HCT116 (cell line): Measurements from ENCODE around the gene ACTN2. TPM values are rescaled to one million over a fixed set of nuclear protein-coding genes. Genes with fewer than 3 reads are reported as not detected.

Source experiments
- ATAC-seq: fragments of 200-7000 bp; cut with Tn5 transposase; 2 replicates; pipeline ENCODE4 v1.9.1; 2020; ENCODE audit warnings: mild to moderate bottlenecking, moderate library complexity
- BruUV-seq: library from RNA; stranded (reverse); fragments of 400-500 nt; replicated peaks from 2 replicates; lab custom pipeline; 2021; lab: Mats Ljungman, UMichigan
- CTCF ChIA-PET: fragments of 300-600 bp; sonication (Branson Sonifier 250); formaldehyde crosslinking; loops from one replicate; lab custom pipeline; 2021; ENCODE audit warnings: antibody characterized with exemption; lab: Charles Lee
- POLR2A ChIA-PET: fragments of 300-600, 350-600 bp; sonication (Branson Sonifier 250); formaldehyde crosslinking; loops from one replicate; lab custom pipeline; 2021; ENCODE audit warnings: antibody characterized with exemption; lab: Charles Lee
- RAD21 ChIA-PET, 2 experiments: fragments of 300-600 bp; sonication (Branson Sonifier 250); formaldehyde crosslinking; loops; one replicate each; lab custom pipeline; 2023; ENCODE audit warnings: low total read pairs in 2 of 2; ENCODE audit not compliant: uncharacterized antibody in 2 of 2, unreplicated experiment in 2 of 2, low non-redundant PET in 1 of 2; lab: Charles Lee
- DNase-seq: peaks from one replicate; pipeline ENCODE4 v3.0.0-alpha.2; 2010; ENCODE audit warnings: low read depth, low spot score
- H2AFZ ChIP-seq: fragments of 200-600 bp; shearing (Covaris generic), sonication (generic); 2 replicates; pipeline ENCODE4 v1.6.1; 2017; ENCODE audit warnings: low read depth, mixed run types, mixed read lengths, antibody characterized with exemption, low read length; ENCODE audit not compliant: poor library complexity, severe bottlenecking
- H3K27ac ChIP-seq: 2 replicates; pipeline ENCODE4 v1.5.1; 2012; ENCODE audit warnings: low read depth, low read length
- H3K27me3 ChIP-seq: fragments of 200-600 bp; sonication (generic); 2 replicates; pipeline ENCODE4 v1.6.1; 2016; ENCODE audit warnings: mixed run types, low read length, mixed read lengths; ENCODE audit not compliant: insufficient read depth
- H3K36me3 ChIP-seq, 2 experiments: fragments of 200-500 bp in 1 of 2; fragments of 200-600 bp in 1 of 2; sonication (Bioruptor generic) in 1 of 2; sonication (generic) in 1 of 2; 2 replicates each; pipeline versions ENCODE4 v1.5.1 to v1.6.1; 2014 to 2016; ENCODE audit warnings: low read length in 2 of 2, inconsistent platforms in 1 of 2, mixed read lengths in 1 of 2, mixed run types in 1 of 2; ENCODE audit not compliant: insufficient read depth in 2 of 2, control insufficient read depth in 1 of 2
- H3K4me1 ChIP-seq, 2 experiments: fragments of 200-600 bp in 1 of 2; sonication (generic) in 1 of 2; 2 replicates each; pipeline versions ENCODE4 v1.5.1 to v1.6.1; 2012 to 2017; ENCODE audit warnings: low read length in 2 of 2, inconsistent platforms in 1 of 2, mild to moderate bottlenecking in 1 of 2, mixed read lengths in 1 of 2, mixed run types in 1 of 2, moderate library complexity in 1 of 2; ENCODE audit not compliant: insufficient read depth in 2 of 2, control insufficient read depth in 1 of 2
- H3K4me2 ChIP-seq: fragments of 200-600 bp; sonication (generic); 2 replicates; pipeline ENCODE4 v1.6.1; 2017; ENCODE audit warnings: mixed run types, low read length, mixed read lengths
- H3K4me3 ChIP-seq, 2 experiments: fragments of 200-600 bp in 1 of 2; sonication (generic) in 1 of 2; replicated peaks in 1 of 2; 2 replicates each; pipeline ENCODE4 v1.5.1; 2011 to 2016; ENCODE audit warnings: low read length in 2 of 2, control low read depth in 1 of 2, low read depth in 1 of 2, mild to moderate bottlenecking in 1 of 2, mixed read lengths in 1 of 2, mixed run types in 1 of 2
- H3K79me2 ChIP-seq: fragments of 200-600 bp; sonication (generic); 2 replicates; pipeline ENCODE4 v1.6.1; 2017; ENCODE audit warnings: mild to moderate bottlenecking, mixed run types, low read length, moderate library complexity, mixed read lengths; ENCODE audit not compliant: insufficient read depth
- H3K9ac ChIP-seq: fragments of 200-600 bp; sonication (generic); 2 replicates; pipeline ENCODE4 v1.6.1; 2016; ENCODE audit warnings: low read length, mixed read lengths
- H3K9me2 ChIP-seq: fragments of 200-600 bp; sonication (generic), shearing (Covaris generic); 2 replicates; pipeline ENCODE4 v1.6.1; 2017; ENCODE audit warnings: mixed run types, mild to moderate bottlenecking, moderate library complexity; ENCODE audit not compliant: insufficient read depth
- H3K9me3 ChIP-seq, 2 experiments: fragments of 200-500 bp in 1 of 2; fragments of 200-600 bp in 1 of 2; sonication (Bioruptor generic) in 1 of 2; sonication (generic) in 1 of 2; 2 replicates each; pipeline ENCODE4 v1.6.1; 2014 to 2017; ENCODE audit warnings: low read length in 2 of 2, mixed read lengths in 2 of 2, inconsistent platforms in 1 of 2, low read depth in 1 of 2, mild to moderate bottlenecking in 1 of 2, mixed run types in 1 of 2, moderate library complexity in 1 of 2; ENCODE audit not compliant: control insufficient read depth in 1 of 2, insufficient read depth in 1 of 2
- H4K20me1 ChIP-seq: fragments of 200-600 bp; sonication (generic), shearing (Covaris generic); 2 replicates; pipeline ENCODE4 v1.6.1; 2017; ENCODE audit warnings: mixed run types, mild to moderate bottlenecking, moderate library complexity; ENCODE audit not compliant: insufficient read depth
- ATF3 ChIP-seq: IDR thresholded peaks from 2 replicates; pipeline ENCODE4 v1.6.1; 2012
- CBX3 ChIP-seq: IDR thresholded peaks from 2 replicates; pipeline ENCODE4 v1.6.1; 2012; ENCODE audit warnings: low read depth
- CEBPB ChIP-seq: IDR thresholded peaks from 2 replicates; pipeline ENCODE4 v1.6.1; 2012; ENCODE audit warnings: low read depth
- CTCF ChIP-seq, 3 experiments: fragments of 200-600 bp in 1 of 3; sonication (generic) in 1 of 3; IDR thresholded peaks in 2 of 3; conservative IDR thresholded peaks in 1 of 3; 2 replicates each; pipeline ENCODE4 v1.5.1; 2012 to 2017; ENCODE audit warnings: low read depth in 2 of 3, low read length in 2 of 3, antibody characterized with exemption in 1 of 3, borderline replicate concordance in 1 of 3, control low read depth in 1 of 3, mild to moderate bottlenecking in 1 of 3, mixed read lengths in 1 of 3, mixed run types in 1 of 3, moderate library complexity in 1 of 3; ENCODE audit not compliant: insufficient read depth in 1 of 3
- EGR1 ChIP-seq: IDR thresholded peaks from 2 replicates; pipeline ENCODE4 v1.6.1; 2012; ENCODE audit warnings: low read depth
- EZH2 ChIP-seq: fragments of 200-600 bp; sonication (generic); IDR thresholded peaks from 2 replicates; pipeline ENCODE4 v1.6.1; 2017; ENCODE audit warnings: antibody characterized with exemption, mixed run types
- EZH2phosphoT487 ChIP-seq: fragments of 200-600 bp; IDR thresholded peaks from 2 replicates; pipeline ENCODE4 v1.6.1; 2018; ENCODE audit warnings: antibody characterized with exemption, borderline replicate concordance
- FOSL1 ChIP-seq: IDR thresholded peaks from 2 replicates; pipeline ENCODE4 v1.6.1; 2012; ENCODE audit warnings: low read depth
- JUND ChIP-seq: IDR thresholded peaks from 2 replicates; pipeline ENCODE4 v1.6.1; 2012
- POLR2A ChIP-seq: IDR thresholded peaks from 2 replicates; pipeline ENCODE4 v1.7.0; 2011; ENCODE audit warnings: borderline replicate concordance; ENCODE audit not compliant: insufficient read depth, insufficient read length; ENCODE audit errors: extremely low read depth
- POLR2AphosphoS5 ChIP-seq: IDR thresholded peaks from 2 replicates; pipeline ENCODE4 v1.6.1; 2011; ENCODE audit warnings: mild to moderate bottlenecking, low read depth, low read length, moderate library complexity
- RAD21 ChIP-seq: IDR thresholded peaks from 2 replicates; pipeline ENCODE4 v1.6.1; 2012; ENCODE audit warnings: low read depth, mild to moderate bottlenecking
- REST ChIP-seq: IDR thresholded peaks from 2 replicates; pipeline ENCODE4 v1.6.1; 2012; ENCODE audit warnings: low read depth
- SIN3A ChIP-seq: IDR thresholded peaks from 2 replicates; pipeline ENCODE4 v1.6.1; 2012; ENCODE audit warnings: low read depth
- SP1 ChIP-seq: IDR thresholded peaks from 2 replicates; pipeline ENCODE4 v1.6.1; 2012; ENCODE audit warnings: low read depth
- TCF7L2 ChIP-seq: IDR thresholded peaks from 2 replicates; pipeline ENCODE4 v1.7.0; 2011; ENCODE audit warnings: borderline replicate concordance, inconsistent platforms; ENCODE audit not compliant: insufficient read depth, insufficient read length; ENCODE audit errors: extremely low read depth
- YY1 ChIP-seq: IDR thresholded peaks from 2 replicates; pipeline ENCODE4 v1.6.1; 2011; ENCODE audit warnings: low read length, low read depth, moderate library complexity, mild to moderate bottlenecking; ENCODE audit not compliant: insufficient replicate concordance; ENCODE audit errors: extremely low read depth
- ZBTB33 ChIP-seq: IDR thresholded peaks from 2 replicates; pipeline ENCODE4 v1.6.1; 2011; ENCODE audit warnings: mild to moderate bottlenecking, low read length, moderate library complexity; ENCODE audit not compliant: insufficient replicate concordance; ENCODE audit errors: extremely low read depth
- ZFX ChIP-seq: fragments of 450-650 bp; IDR thresholded peaks from 2 replicates; pipeline ENCODE4 v1.6.1; 2017
- ZNF274 ChIP-seq: fragments of 200-500 bp; sonication (Bioruptor generic); IDR thresholded peaks from 2 replicates; pipeline ENCODE4 v1.6.1; 2014; ENCODE audit warnings: mild to moderate bottlenecking, low read depth, low read length, inconsistent platforms
- intact Hi-C: fragments of 100-400 bp; cut with micrococcal nuclease; formaldehyde crosslinking; loops from 2 replicates; pipeline ENCODE4 v1.10.0; 2022
- total RNA-seq: library from RNA; stranded (reverse); gene quantifications from one replicate; pipeline ENCODE4 v1.2.1, GENCODE V29; 2021; ENCODE audit not compliant: unreplicated experiment

ACTN2 gene
- total RNA-seq, 1 experiment from 2014 or later = 0.20 TPM

DNA sequence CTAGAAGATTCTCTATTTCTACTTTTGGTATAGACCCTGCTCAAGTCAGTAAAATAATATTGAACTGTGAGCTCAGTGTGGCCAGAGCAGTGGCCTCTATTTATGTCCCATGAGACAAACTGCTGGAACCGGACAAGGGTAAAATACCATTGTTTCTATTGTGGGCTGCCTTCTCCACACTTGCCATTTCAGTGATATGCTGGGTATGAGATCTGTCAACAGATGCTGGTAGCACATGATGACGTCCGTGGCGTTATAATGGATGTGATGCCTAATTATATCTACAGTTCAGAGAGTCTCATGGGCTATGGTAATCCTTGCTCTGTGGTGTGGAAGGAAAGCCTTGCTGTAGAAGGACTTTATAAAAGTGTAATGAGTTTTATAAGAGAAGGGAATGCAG is 2.4 kb downstream of the ACTN2 start:
- H3K4me2 ChIP-seq = no peak overlapping the region
- BruUV-seq = no TSS peak
- H3K4me3 ChIP-seq = no peak overlapping the region
- peaks cover 12% of the 10 kb centered on the region for H3K27me3 ChIP-seq
- no peak overlapping the region for H3K27ac ChIP-seq
- POLR2A ChIA-PET = no interaction called here
- RAD21 ChIA-PET = no interaction called here
- CTCF ChIA-PET = no interaction called here
- no peaks in the 10 kb centered on the region for H3K36me3 ChIP-seq
- no peaks in the 10 kb centered on the region for H3K79me2 ChIP-seq
- H3K9me3 ChIP-seq = no peaks in the 10 kb centered on the region
- intact Hi-C loops = no loop called here
- ATAC-seq (no peak), DNase-seq (no peak)
- no peak overlapping the region for H3K9ac ChIP-seq
- no peaks in the 10 kb centered on the region for H3K4me1 ChIP-seq
- no peaks in the 10 kb centered on the region for H4K20me1 ChIP-seq
- TF ChIP-seq EGR1 (no peak), SP1 (no peak), POLR2A (no peak), TCF7L2 (no peak), EZH2phosphoT487 (no peak), ZFX (no peak), RAD21 (no peak), ZNF274 (no peak), EZH2 (no peak), ATF3 (no peak), CBX3 (no peak), JUND (no peak), REST (no peak), FOSL1 (no peak), CEBPB (no peak), SIN3A (no peak), POLR2AphosphoS5 (no peak), ZBTB33 (no peak), CTCF (IDR thresholded peaks at IDR 0.05 in 2 of 3, conservative IDR thresholded peaks at IDR 0.05 in 1 of 3; ENCODE audit: borderline replicate concordance in 1 of 3, insufficient read depth in 1 of 3, low read depth in 2 of 3, low read length in 2 of 3) (no peak), YY1 (no peak)
- TF ChIP-seq, all 23 proteins: peak for 0
- Histone ChIP-seq H3K9me2 (no peaks in the 10 kb centered on the region), H2AFZ (no peak overlapping the region)
